Measurements from ENCODE around the gene EMC1.
"Not testable (repeated sequence)": the region's sequence is repeated elsewhere in the genome, so short reads cannot be mapped to it uniquely, and the experiment has no call there.

The EMC1 gene

DNA sequence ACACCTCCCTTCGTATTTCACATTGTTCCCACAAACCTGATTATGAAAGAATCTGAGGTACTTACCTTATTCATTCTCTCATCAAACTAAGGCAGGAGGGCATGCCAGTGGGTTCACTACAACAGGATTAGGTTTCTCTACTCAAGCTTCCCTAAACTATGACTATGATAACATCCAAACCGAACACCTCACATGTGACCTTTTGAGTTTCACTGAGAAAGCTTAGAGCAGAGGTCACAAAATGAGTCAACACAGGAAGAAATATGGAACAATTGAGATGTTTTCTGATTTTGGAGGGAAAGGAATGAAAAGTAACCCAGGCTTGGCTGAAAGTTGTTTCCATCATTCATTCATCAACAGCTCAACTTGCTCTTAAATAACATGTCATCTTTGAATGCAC is 65.3 kb downstream of the EMC1 start:
- no peak for DNase-seq

DNA sequence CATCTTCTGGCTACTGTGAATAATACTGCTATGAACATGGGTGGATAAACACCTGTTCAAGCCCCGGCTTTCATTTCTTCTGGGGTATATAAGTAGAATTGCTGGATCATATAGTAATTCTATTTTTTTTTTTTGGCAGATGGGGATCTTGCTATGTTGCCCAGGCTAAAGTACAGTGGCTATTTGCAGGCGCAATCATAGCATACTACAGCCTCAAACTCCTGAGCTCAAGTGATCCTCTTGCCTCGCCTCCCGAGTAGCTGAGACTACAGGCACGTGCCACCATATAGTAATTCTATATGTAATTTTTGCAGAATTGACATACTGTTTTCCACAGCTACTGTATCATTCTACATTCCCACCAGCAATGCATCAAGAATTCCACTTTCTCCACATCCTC is 69.1 kb downstream of the EMC1 start:
- DNase-seq = no peak

DNA sequence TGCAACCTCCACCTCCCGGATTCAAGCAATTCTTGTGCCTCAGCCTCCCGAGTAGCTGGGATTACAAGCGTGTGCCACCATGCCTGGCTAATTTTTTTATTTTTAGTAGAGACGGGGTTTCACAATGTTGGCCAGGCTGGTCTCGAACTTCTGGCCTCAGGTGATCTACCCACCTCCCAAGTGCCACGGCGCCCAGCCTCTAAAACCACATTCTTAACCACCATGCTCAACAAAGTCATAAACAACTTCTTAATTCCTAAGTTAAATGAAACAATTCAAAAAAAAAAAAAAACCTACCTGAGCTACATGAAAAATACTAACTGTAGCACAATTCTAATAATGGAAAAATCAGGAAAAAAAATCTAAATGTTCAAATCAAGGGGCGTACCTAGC is 71.1 kb downstream of the EMC1 start:
- DNase-seq = not testable (repeated sequence)

DNA sequence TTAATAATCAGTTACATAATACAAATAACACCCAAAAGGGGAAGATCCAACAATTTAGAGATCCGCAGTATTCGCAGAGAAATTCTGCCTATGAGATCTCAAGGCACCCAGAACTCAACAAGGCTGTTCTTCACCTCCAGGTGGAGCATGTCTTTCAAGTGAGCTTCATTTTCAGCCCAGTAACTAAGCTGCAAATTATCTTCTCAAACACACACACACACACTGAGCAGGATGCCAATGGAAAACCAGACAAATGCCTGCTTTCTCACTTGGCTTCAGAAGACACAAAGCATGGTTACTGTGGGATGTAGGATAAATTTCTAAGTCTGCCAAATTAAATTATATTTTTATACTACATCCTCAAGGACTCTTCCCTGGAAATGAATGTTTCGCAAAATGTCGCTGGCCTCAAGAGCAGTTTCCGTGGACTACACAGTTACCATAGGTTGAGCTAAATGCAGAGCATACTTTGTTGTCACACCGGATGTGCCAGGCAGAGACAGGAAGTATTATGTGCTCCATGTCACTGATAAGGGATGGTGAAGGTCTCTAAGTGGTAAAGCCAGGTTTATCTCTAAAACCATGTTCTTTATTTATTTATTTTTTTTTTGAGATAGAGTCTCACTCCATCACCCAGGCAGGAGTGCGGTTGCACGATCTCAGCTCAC is 71.6 kb downstream of the EMC1 start:
- DNase-seq = no peak

DNA sequence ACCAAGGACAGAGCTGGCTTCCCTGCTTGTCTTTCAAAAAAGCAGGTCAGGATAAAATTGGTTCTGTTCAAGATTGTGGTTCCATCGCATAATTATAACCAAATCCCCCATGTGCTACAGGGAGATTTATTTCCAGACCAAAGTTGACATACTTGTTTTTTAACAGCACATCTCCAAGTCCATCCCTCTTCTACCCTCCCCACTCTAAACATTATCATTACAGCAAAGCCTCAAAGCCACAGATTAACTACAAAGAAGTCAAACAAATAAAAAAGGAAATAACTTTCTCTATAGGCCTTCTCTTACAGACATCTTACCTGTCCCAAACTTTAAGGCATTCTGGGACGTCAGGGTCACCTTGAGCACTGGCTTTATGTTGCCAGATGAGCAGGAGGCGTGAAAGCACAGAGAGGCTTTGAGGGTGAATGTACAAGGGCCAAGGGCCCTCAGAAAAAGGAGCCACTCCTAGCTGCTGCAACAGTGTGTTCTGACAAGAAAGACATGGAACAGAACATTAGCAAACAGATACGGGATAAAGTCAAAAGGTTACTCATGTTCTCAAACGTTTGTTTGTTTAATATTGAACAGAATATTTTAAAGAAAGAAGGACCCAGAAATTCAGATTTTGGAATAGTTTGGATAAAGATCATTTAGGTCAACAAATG is 72.5 kb downstream of the EMC1 start:
- DNase-seq = no peak

- no peak for DNase-seq
Observed at GRCh38 chr1:19177811-19178210, 73.5 kb downstream of the EMC1 start.

DNA sequence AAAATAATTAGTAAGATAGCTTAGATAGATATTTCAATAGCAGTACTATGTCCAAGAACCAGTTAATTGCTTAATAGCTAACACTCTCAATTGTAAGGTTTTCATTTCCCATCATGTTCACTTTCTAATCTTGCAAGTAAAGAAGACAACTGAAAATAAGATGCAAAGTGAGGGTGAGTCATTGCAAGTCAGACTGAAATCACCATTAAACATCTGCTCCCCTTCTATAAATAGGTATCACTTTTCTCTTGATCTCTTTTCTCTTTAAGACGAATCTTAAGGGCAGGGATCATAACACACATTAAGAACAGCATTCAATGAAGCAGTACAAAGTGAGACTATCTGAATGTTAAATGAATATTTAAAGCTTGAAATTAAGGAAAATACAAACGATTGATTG is 81.7 kb downstream of the EMC1 start:
- DNase-seq = no peak

GRCh38 chr1:19167140-19167539 is 84.2 kb downstream of the EMC1 start:
- DNase-seq = no peak

DNA sequence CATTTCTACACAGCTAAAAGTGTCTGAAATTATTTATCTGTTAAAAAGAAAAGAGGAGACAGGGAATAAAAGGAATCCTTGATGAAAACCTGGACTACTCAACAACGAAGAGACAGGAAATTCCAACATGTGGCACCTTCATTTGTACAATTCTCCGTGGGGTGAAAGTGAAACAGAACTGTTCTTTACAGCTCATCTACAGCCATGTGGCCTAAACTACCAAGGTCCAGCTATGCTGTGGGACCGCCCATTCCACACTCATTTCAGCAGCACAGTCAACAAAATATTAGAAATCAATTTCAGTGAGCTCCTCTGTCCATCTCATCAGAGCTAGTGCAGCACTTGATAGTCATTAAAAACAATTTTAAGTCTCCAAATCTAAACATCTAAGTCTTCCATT is 85.3 kb downstream of the EMC1 start:
- no peak for DNase-seq

Data from NCI-H345 (cell line).